MM.1S (cell line): ENCODE measurements around the gene KCNK13.

Experiments
- DNase-seq: peaks from one replicate; pipeline ENCODE4 v3.0.0-alpha.2; 2015
- H2AFZ ChIP-seq: fragments of 300-600 bp; sonication (generic); 2 replicates; pipeline ENCODE4 v1.6.0; 2016; ENCODE audit warnings: antibody characterized with exemption, low read length
- H3F3A ChIP-seq: fragments of 300-600 bp; sonication (generic); 2 replicates; pipeline ENCODE4 v1.6.1; 2016; ENCODE audit warnings: mild to moderate bottlenecking, antibody characterized with exemption, low read length, moderate library complexity, mixed read lengths; ENCODE audit not compliant: insufficient read depth
- H3K27ac ChIP-seq: fragments of 300-600 bp; sonication (generic); 2 replicates; pipeline ENCODE4 v1.5.1; 2016; ENCODE audit warnings: mild to moderate bottlenecking, low read length
- H3K27me3 ChIP-seq: fragments of 300-600 bp; sonication (generic); replicated peaks from 2 replicates; pipeline ENCODE4 v1.6.0; 2016; ENCODE audit warnings: low read length; ENCODE audit not compliant: insufficient read depth
- H3K36me3 ChIP-seq: fragments of 300-600 bp; sonication (generic); replicated peaks from 2 replicates; pipeline ENCODE4 v1.6.1; 2016; ENCODE audit warnings: mild to moderate bottlenecking, low read length, mixed read lengths; ENCODE audit not compliant: insufficient read depth
- H3K4me1 ChIP-seq: fragments of 300-600 bp; sonication (generic); 2 replicates; pipeline ENCODE4 v1.6.1; 2016; ENCODE audit warnings: low read length, mixed read lengths
- H3K4me2 ChIP-seq: fragments of 300-600 bp; sonication (generic); 2 replicates; pipeline ENCODE4 v1.6.0; 2016; ENCODE audit warnings: low read depth, low read length
- H3K4me3 ChIP-seq: fragments of 300-600 bp; sonication (generic); 2 replicates; pipeline ENCODE4 v1.5.1; 2016; ENCODE audit warnings: low read length, mixed read lengths
- H3K79me2 ChIP-seq: fragments of 300-600 bp; sonication (generic); 2 replicates; pipeline ENCODE4 v1.6.1; 2016; ENCODE audit warnings: mixed run types, low read length, mixed read lengths
- H3K9ac ChIP-seq: fragments of 300-600 bp; sonication (generic); 2 replicates; pipeline ENCODE4 v1.6.1; 2016; ENCODE audit warnings: low read length, mixed read lengths
- H3K9me2 ChIP-seq: fragments of 300-600 bp; sonication (generic); replicated peaks from 2 replicates; pipeline ENCODE4 v1.6.1; 2016; ENCODE audit warnings: mild to moderate bottlenecking, low read length, mixed read lengths; ENCODE audit not compliant: insufficient read depth
- H3K9me3 ChIP-seq: fragments of 300-600 bp; sonication (generic); replicated peaks from 2 replicates; pipeline ENCODE4 v1.6.1; 2016; ENCODE audit warnings: mild to moderate bottlenecking, low read length, mixed read lengths; ENCODE audit not compliant: insufficient read depth
- H4K20me1 ChIP-seq: fragments of 300-600 bp; sonication (generic); 2 replicates; pipeline ENCODE4 v1.6.1; 2016; ENCODE audit warnings: mild to moderate bottlenecking, low read length, moderate library complexity, mixed read lengths; ENCODE audit not compliant: insufficient read depth
- EZH2 ChIP-seq: fragments of 300-600 bp; sonication (generic); optimal IDR thresholded peaks from 2 replicates; pipeline ENCODE3; 2017; ENCODE audit warnings: low read depth, mild to moderate bottlenecking, antibody characterized with exemption, low read length, mixed read lengths
- EZH2phosphoT487 ChIP-seq: fragments of 300-600 bp; sonication (generic); IDR thresholded peaks from 2 replicates; pipeline ENCODE4 v1.6.1; 2018; ENCODE audit warnings: antibody characterized with exemption, low read length
- TF ChIP-seq, protein P1 (sequence below): fragments of 300-600 bp; sonication (generic); IDR thresholded peaks from 2 replicates; pipeline ENCODE4 v1.5.1; 2016; ENCODE audit warnings: antibody characterized with exemption, low read length, mixed read lengths

Gene KCNK13

DNA sequence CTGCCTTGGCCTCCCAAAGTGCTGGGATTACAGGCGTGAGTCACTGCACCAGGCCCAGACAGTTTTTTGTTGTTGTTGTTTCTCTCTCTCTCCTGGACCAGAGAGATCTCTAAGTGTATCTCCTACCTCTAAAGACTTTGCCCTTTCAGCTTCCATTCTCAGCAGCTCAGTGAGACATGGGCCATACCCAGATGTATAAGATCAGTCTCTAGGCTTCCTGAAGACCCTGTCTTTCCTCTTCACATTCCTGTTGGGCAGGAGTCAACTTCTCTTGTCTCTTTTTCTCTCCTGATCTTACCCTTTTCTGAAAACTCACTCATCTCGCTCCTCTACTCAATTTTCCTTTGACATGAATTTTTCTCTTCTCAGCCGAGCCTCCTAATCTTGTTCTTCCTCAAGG, 42.0 kb downstream of the KCNK13 start:
- H3K9me2 ChIP-seq = no peaks in the 10 kb centered on the region
- no peak for DNase-seq
- H3K79me2 ChIP-seq = no peaks in the 10 kb centered on the region
- no peaks in the 10 kb centered on the region for H4K20me1 ChIP-seq
- H3K4me1 ChIP-seq = no peaks in the 10 kb centered on the region
- no peaks in the 10 kb centered on the region for H3K9me3 ChIP-seq
- no peaks in the 10 kb centered on the region for H3K27me3 ChIP-seq
- H3K27ac ChIP-seq = no peak overlapping the region
- H3K4me2 ChIP-seq = no peak overlapping the region
- no peaks in the 10 kb centered on the region for H3K36me3 ChIP-seq
- TF ChIP-seq EZH2 (no peak), EZH2phosphoT487 (no peak)
- TF ChIP-seq, protein P1, sequence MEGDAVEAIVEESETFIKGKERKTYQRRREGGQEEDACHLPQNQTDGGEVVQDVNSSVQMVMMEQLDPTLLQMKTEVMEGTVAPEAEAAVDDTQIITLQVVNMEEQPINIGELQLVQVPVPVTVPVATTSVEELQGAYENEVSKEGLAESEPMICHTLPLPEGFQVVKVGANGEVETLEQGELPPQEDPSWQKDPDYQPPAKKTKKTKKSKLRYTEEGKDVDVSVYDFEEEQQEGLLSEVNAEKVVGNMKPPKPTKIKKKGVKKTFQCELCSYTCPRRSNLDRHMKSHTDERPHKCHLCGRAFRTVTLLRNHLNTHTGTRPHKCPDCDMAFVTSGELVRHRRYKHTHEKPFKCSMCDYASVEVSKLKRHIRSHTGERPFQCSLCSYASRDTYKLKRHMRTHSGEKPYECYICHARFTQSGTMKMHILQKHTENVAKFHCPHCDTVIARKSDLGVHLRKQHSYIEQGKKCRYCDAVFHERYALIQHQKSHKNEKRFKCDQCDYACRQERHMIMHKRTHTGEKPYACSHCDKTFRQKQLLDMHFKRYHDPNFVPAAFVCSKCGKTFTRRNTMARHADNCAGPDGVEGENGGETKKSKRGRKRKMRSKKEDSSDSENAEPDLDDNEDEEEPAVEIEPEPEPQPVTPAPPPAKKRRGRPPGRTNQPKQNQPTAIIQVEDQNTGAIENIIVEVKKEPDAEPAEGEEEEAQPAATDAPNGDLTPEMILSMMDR = no peak
- H3F3A ChIP-seq = no peaks in the 10 kb centered on the region
- no peak overlapping the region for H3K9ac ChIP-seq
- no peak overlapping the region for H2AFZ ChIP-seq
- H3K4me3 ChIP-seq = no peak overlapping the region

DNA sequence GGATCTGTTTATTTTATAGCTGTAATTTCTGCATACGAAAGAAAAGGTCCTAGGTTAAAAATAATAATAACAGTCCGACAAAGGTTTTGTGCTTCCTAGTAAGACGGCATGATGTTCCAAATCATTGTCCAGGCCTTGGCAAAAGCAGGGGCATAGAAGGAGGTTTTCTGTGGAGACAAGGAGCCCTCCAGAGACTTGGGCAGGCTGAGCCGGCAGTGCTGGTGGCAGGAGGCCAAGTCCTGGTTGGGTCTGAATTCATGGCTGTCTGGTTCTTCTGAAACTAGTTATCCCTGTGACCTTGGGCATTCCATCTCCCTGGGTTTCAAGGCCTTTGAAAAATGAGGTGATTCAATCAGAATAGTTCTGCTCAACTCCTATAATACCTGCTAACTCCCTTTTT, 44.0 kb downstream of the KCNK13 start:
- Histone ChIP-seq H3K27me3 (no peaks in the 10 kb centered on the region), H3K9me3 (no peaks in the 10 kb centered on the region), H3K36me3 (no peaks in the 10 kb centered on the region), H3K9ac (no peak overlapping the region), H3K27ac (no peak overlapping the region), H3K9me2 (no peaks in the 10 kb centered on the region), H3K4me3 (no peak overlapping the region), H3K4me1 (no peaks in the 10 kb centered on the region), H3K79me2 (no peaks in the 10 kb centered on the region), H4K20me1 (no peaks in the 10 kb centered on the region), H2AFZ (no peak overlapping the region), H3K4me2 (no peak overlapping the region), H3F3A (no peaks in the 10 kb centered on the region)
- TF ChIP-seq EZH2 (no peak), EZH2phosphoT487 (no peak)
- TF ChIP-seq, protein P1 = no peak
- no peak for DNase-seq

DNA sequence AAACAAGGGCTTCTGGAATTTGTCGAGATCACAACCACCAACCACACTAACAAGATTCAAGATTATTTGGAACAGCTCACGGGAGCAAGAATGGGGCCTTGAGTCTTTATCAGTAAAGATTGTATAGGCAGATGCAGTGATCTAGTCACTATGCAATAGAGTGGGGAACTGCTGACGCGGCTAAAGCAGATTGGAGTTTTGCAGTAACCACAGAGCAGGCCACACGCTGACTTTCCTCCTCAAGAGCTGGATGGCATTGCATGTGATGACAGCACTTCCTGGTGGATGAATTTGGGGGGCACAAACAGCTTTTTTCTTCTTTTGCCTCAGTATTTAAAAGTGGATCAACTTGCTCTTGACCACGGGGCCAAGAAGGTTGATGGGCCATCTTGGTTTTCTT, 46.0 kb downstream of the KCNK13 start:
- Histone ChIP-seq H3K4me2 (no peak overlapping the region), H3K27ac (no peak overlapping the region), H3K36me3 (no peaks in the 10 kb centered on the region), H3K27me3 (no peaks in the 10 kb centered on the region), H3K79me2 (no peaks in the 10 kb centered on the region), H3K9ac (no peak overlapping the region), H3K4me3 (no peak overlapping the region), H2AFZ (no peak overlapping the region), H3K9me3 (no peaks in the 10 kb centered on the region), H4K20me1 (no peaks in the 10 kb centered on the region), H3F3A (no peaks in the 10 kb centered on the region), H3K9me2 (no peaks in the 10 kb centered on the region), H3K4me1 (no peaks in the 10 kb centered on the region)
- TF ChIP-seq, protein P1 = no peak
- TF ChIP-seq EZH2 = no peak
- no peak for TF ChIP-seq EZH2phosphoT487
- no peak for DNase-seq

DNA sequence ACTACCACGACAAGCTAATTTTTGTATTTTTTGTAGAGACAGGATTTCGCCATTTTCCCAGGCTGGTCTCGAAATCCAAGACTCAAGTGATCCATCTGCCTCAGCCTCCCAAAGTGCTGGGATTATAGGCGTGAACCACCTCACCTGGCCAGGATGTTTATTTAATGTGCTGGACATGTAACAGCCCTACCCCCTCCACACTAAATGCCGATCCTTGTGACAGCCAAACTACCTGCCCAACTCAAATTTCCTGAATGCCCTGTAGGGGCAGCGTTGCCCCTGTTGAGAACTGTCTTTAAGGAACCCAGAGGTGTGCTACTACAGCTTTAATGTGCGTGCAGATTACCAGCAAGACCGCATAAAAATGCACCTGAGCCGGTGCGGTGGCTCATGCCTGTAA, 48.1 kb downstream of the KCNK13 start:
- H3K9me2 ChIP-seq = no peaks in the 10 kb centered on the region
- H3K79me2 ChIP-seq = no peaks in the 10 kb centered on the region
- H2AFZ ChIP-seq = no peak overlapping the region
- H3K27ac ChIP-seq = no peak overlapping the region
- H4K20me1 ChIP-seq = no peaks in the 10 kb centered on the region
- no peaks in the 10 kb centered on the region for H3K4me1 ChIP-seq
- H3K9ac ChIP-seq = no peak overlapping the region
- no peaks in the 10 kb centered on the region for H3K27me3 ChIP-seq
- no peak overlapping the region for H3K4me3 ChIP-seq
- no peak overlapping the region for H3K4me2 ChIP-seq
- no peaks in the 10 kb centered on the region for H3F3A ChIP-seq
- TF ChIP-seq EZH2phosphoT487 = no peak
- no peak for TF ChIP-seq EZH2
- TF ChIP-seq, protein P1 = no peak
- no peaks in the 10 kb centered on the region for H3K9me3 ChIP-seq
- no peaks in the 10 kb centered on the region for H3K36me3 ChIP-seq
- DNase-seq = no peak
